WTC11 (cell line): ENCODE results near the gene TRPV6. TPM values are rescaled to one million over a fixed set of nuclear protein-coding genes. Genes with fewer than 3 reads are reported as not detected.

Source experiments
- ATAC-seq: fragments of 200-7000 bp; cut with Tn5 transposase; 2 replicates; pipeline ENCODE4 v1.10.0; 2021; ENCODE audit warnings: mild to moderate bottlenecking, moderate library complexity
- CTCF ChIA-PET: fragments of 300-600 bp; sonication (Branson Sonifier 250); formaldehyde crosslinking; loops from one replicate; lab custom pipeline; 2021; ENCODE audit warnings: antibody characterized with exemption; lab: Charles Lee
- POLR2A ChIA-PET: fragments of 350-600 bp; sonication (Branson Sonifier 250); formaldehyde crosslinking; loops from one replicate; lab custom pipeline; 2021; ENCODE audit warnings: antibody characterized with exemption; lab: Charles Lee
- DNase-seq: peaks from one replicate; pipeline ENCODE4 v3.0.0; 2021; ENCODE audit warnings: low spot score
- H3K27ac Mint-ChIP-seq: 2 replicates; pipeline ENCODE4 v1.8.0; 2021; ENCODE audit warnings: mixed read lengths
- H3K27me3 Mint-ChIP-seq: 2 replicates; pipeline ENCODE4 v1.8.0; 2021; ENCODE audit warnings: low read depth, mild to moderate bottlenecking, moderate library complexity, mixed read lengths
- H3K36me3 Mint-ChIP-seq: 2 replicates; pipeline ENCODE4 v1.8.0; 2021; ENCODE audit warnings: mixed read lengths
- H3K4me1 Mint-ChIP-seq: 2 replicates; pipeline ENCODE4 v1.8.0; 2022; ENCODE audit warnings: mixed read lengths
- H3K4me3 Mint-ChIP-seq: 2 replicates; pipeline ENCODE4 v1.8.0; 2021; ENCODE audit warnings: mild to moderate bottlenecking, moderate library complexity, mixed read lengths
- H3K9me3 Mint-ChIP-seq: 2 replicates; pipeline ENCODE4 v1.8.0; 2021; ENCODE audit warnings: mixed read lengths
- ELF4 ChIP-seq: sonication (generic); formaldehyde crosslinking; IDR thresholded peaks from 2 replicates; pipeline ENCODE4 v1.8.1; 2022; ENCODE audit warnings: low read depth, mild to moderate bottlenecking, moderate library complexity, missing genetic modification reagents
- ESRRA ChIP-seq: sonication (generic); formaldehyde crosslinking; IDR thresholded peaks from 2 replicates; pipeline ENCODE4 v1.8.1; 2022; ENCODE audit warnings: mild to moderate bottlenecking, missing genetic modification reagents, borderline replicate concordance
- KAT7 ChIP-seq: sonication (generic); formaldehyde crosslinking; IDR thresholded peaks from 2 replicates; pipeline ENCODE4 v1.8.1; 2023; ENCODE audit warnings: missing genetic modification reagents, mild to moderate bottlenecking, borderline replicate concordance
- MYBL2 ChIP-seq: sonication (generic); formaldehyde crosslinking; IDR thresholded peaks from 2 replicates; pipeline ENCODE4 v1.8.1; 2023; ENCODE audit warnings: mild to moderate bottlenecking, moderate library complexity, missing genetic modification reagents
- NFATC4 ChIP-seq: fragments of 250-450 bp; sonication (Bioruptor Pico); IDR thresholded peaks from 2 replicates; pipeline ENCODE4 v1.9.0; 2021; ENCODE audit warnings: mild to moderate bottlenecking
- NFE2L1 ChIP-seq: sonication (generic); formaldehyde crosslinking; IDR thresholded peaks from 2 replicates; pipeline ENCODE4 v1.8.1; 2023; ENCODE audit warnings: missing genetic modification reagents
- NFYB ChIP-seq: sonication (generic); formaldehyde crosslinking; conservative IDR thresholded peaks from 2 replicates; pipeline ENCODE4 v1.8.0; 2022; ENCODE audit warnings: low read depth, missing genetic modification reagents
- PRDM15 ChIP-seq: sonication (generic); formaldehyde crosslinking; IDR thresholded peaks from 2 replicates; pipeline ENCODE4 v1.8.0; 2022; ENCODE audit warnings: missing genetic modification reagents
- RORB ChIP-seq: fragments of 250-450 bp; sonication (Bioruptor Pico); IDR thresholded peaks from 2 replicates; pipeline ENCODE4 v1.9.0; 2021; ENCODE audit warnings: mild to moderate bottlenecking
- SMAD3 ChIP-seq: sonication (generic); formaldehyde crosslinking; IDR thresholded peaks from 2 replicates; pipeline ENCODE4 v1.8.0; 2022; ENCODE audit warnings: missing genetic modification reagents, mild to moderate bottlenecking, borderline replicate concordance
- ZNF232 ChIP-seq: sonication (generic); formaldehyde crosslinking; IDR thresholded peaks from 2 replicates; pipeline ENCODE4 v1.8.0; 2022; ENCODE audit warnings: mild to moderate bottlenecking, missing genetic modification reagents
- ZSCAN18 ChIP-seq: fragments of 250-450 bp; sonication (Bioruptor Pico); IDR thresholded peaks from 2 replicates; pipeline ENCODE4 v2.1.2; 2022; ENCODE audit warnings: mild to moderate bottlenecking, moderate library complexity
- total RNA-seq: library from RNA; stranded (reverse); gene quantifications from 3 replicates; pipeline ENCODE4 v1.2.3, GENCODE V29; 2021
- TF ChIP-seq, protein P1 (sequence below): sonication (generic); formaldehyde crosslinking; IDR thresholded peaks from 2 replicates; pipeline ENCODE4 v1.8.0; 2022; ENCODE audit warnings: mild to moderate bottlenecking, missing genetic modification reagents
- TF ChIP-seq, protein P2 (sequence below): sonication (generic); formaldehyde crosslinking; conservative IDR thresholded peaks from 2 replicates; pipeline ENCODE4 v1.8.1; 2022; ENCODE audit warnings: mild to moderate bottlenecking, missing genetic modification reagents
- TF ChIP-seq, protein P3 (sequence below): sonication (generic); formaldehyde crosslinking; IDR thresholded peaks from 2 replicates; pipeline ENCODE4 v1.8.0; 2023; ENCODE audit warnings: mild to moderate bottlenecking, missing genetic modification reagents
- TF ChIP-seq, protein P4 (sequence below): sonication (generic); formaldehyde crosslinking; IDR thresholded peaks from 2 replicates; pipeline ENCODE4 v1.8.1; 2022; ENCODE audit warnings: low read depth, missing genetic modification reagents, borderline replicate concordance
- TF ChIP-seq, protein P5 (sequence below): sonication (generic); formaldehyde crosslinking; IDR thresholded peaks from 2 replicates; pipeline ENCODE4 v1.8.0; 2022; ENCODE audit warnings: mild to moderate bottlenecking, missing genetic modification reagents
- TF ChIP-seq, protein P6 (sequence below): sonication (generic); formaldehyde crosslinking; IDR thresholded peaks from 2 replicates; pipeline ENCODE4 v1.8.1; 2023; ENCODE audit warnings: mild to moderate bottlenecking, missing genetic modification reagents

The TRPV6 gene
- total RNA-seq, 1 experiment from 2014 or later = 0.63 TPM

- TF ChIP-seq, protein P1, sequence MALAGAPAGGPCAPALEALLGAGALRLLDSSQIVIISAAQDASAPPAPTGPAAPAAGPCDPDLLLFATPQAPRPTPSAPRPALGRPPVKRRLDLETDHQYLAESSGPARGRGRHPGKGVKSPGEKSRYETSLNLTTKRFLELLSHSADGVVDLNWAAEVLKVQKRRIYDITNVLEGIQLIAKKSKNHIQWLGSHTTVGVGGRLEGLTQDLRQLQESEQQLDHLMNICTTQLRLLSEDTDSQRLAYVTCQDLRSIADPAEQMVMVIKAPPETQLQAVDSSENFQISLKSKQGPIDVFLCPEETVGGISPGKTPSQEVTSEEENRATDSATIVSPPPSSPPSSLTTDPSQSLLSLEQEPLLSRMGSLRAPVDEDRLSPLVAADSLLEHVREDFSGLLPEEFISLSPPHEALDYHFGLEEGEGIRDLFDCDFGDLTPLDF (CRISPR knock-in tag) = no peak
- TF ChIP-seq SMAD3 (CRISPR knock-in tag) (no peak), ZNF232 (CRISPR knock-in tag) (no peak), ESRRA (CRISPR knock-in tag) (no peak), PRDM15 (no peak), RORB (CRISPR knock-in tag) (no peak), KAT7 (CRISPR knock-in tag) (no peak), NFE2L1 (CRISPR knock-in tag) (no peak)
- TF ChIP-seq, protein P2, sequence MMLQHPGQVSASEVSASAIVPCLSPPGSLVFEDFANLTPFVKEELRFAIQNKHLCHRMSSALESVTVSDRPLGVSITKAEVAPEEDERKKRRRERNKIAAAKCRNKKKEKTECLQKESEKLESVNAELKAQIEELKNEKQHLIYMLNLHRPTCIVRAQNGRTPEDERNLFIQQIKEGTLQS (CRISPR knock-in tag) = no peak
- TF ChIP-seq, protein P3, sequence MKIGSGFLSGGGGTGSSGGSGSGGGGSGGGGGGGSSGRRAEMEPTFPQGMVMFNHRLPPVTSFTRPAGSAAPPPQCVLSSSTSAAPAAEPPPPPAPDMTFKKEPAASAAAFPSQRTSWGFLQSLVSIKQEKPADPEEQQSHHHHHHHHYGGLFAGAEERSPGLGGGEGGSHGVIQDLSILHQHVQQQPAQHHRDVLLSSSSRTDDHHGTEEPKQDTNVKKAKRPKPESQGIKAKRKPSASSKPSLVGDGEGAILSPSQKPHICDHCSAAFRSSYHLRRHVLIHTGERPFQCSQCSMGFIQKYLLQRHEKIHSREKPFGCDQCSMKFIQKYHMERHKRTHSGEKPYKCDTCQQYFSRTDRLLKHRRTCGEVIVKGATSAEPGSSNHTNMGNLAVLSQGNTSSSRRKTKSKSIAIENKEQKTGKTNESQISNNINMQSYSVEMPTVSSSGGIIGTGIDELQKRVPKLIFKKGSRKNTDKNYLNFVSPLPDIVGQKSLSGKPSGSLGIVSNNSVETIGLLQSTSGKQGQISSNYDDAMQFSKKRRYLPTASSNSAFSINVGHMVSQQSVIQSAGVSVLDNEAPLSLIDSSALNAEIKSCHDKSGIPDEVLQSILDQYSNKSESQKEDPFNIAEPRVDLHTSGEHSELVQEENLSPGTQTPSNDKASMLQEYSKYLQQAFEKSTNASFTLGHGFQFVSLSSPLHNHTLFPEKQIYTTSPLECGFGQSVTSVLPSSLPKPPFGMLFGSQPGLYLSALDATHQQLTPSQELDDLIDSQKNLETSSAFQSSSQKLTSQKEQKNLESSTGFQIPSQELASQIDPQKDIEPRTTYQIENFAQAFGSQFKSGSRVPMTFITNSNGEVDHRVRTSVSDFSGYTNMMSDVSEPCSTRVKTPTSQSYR (CRISPR knock-in tag) = no peak
- TF ChIP-seq, protein P4, sequence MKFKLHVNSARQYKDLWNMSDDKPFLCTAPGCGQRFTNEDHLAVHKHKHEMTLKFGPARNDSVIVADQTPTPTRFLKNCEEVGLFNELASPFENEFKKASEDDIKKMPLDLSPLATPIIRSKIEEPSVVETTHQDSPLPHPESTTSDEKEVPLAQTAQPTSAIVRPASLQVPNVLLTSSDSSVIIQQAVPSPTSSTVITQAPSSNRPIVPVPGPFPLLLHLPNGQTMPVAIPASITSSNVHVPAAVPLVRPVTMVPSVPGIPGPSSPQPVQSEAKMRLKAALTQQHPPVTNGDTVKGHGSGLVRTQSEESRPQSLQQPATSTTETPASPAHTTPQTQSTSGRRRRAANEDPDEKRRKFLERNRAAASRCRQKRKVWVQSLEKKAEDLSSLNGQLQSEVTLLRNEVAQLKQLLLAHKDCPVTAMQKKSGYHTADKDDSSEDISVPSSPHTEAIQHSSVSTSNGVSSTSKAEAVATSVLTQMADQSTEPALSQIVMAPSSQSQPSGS (CRISPR knock-in tag) = no peak
- TF ChIP-seq, protein P5, sequence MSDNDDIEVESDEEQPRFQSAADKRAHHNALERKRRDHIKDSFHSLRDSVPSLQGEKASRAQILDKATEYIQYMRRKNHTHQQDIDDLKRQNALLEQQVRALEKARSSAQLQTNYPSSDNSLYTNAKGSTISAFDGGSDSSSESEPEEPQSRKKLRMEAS (CRISPR knock-in tag) = no peak
- TF ChIP-seq, protein P6, sequence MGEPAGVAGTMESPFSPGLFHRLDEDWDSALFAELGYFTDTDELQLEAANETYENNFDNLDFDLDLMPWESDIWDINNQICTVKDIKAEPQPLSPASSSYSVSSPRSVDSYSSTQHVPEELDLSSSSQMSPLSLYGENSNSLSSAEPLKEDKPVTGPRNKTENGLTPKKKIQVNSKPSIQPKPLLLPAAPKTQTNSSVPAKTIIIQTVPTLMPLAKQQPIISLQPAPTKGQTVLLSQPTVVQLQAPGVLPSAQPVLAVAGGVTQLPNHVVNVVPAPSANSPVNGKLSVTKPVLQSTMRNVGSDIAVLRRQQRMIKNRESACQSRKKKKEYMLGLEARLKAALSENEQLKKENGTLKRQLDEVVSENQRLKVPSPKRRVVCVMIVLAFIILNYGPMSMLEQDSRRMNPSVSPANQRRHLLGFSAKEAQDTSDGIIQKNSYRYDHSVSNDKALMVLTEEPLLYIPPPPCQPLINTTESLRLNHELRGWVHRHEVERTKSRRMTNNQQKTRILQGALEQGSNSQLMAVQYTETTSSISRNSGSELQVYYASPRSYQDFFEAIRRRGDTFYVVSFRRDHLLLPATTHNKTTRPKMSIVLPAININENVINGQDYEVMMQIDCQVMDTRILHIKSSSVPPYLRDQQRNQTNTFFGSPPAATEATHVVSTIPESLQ (CRISPR knock-in tag) = no peak
Measured at GRCh38 chr7:142887282-142888015, 1.9 kb upstream of the TRPV6 start (continued).

DNA sequence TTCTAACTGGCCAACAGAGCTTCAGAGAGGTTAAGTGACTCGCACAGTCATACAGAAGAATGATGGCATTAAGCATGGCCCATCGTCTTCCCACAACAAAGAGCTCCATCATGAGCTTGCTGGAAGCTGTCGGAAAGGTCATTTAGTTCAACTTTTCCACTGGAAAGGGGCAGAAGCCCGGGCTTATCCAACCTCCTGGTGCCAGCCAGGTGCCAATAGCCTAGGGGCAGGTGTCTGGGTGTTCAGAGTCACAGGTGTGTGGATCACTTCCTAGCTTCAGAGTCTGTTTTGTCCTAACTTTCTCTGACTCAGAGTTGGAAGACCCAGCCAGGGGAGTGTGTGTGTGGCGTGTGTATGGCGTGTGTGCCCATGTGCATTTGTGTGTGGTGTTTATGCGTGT is 1.3 kb upstream of the TRPV6 start:
- no peak for ATAC-seq
- CTCF ChIA-PET = interaction anchor here (2.1 kb wide), 2 partner anchors 74 to 328 kb away, joined by 9 to 11 read pairs; no protein-coding TSS in a partner anchor
- Mint-ChIP-seq H3K9me3 (peaks cover 7% of the 10 kb centered on the region), H3K27ac (no peak overlapping the region), H3K27me3 (no peaks in the 10 kb centered on the region; the same call in 1 of the 2 replicates), H3K4me3 (no peak overlapping the region), H3K4me1 (peaks cover 8% of the 10 kb centered on the region), H3K36me3 (no peaks in the 10 kb centered on the region)
- POLR2A ChIA-PET = no interaction called here
- no peak for DNase-seq
- TF ChIP-seq ZSCAN18 (no peak), NFYB (CRISPR knock-in tag) (no peak), MYBL2 (CRISPR knock-in tag) (no peak), ELF4 (no peak), NFATC4 (CRISPR knock-in tag) (no peak)
- TF ChIP-seq, protein P6 (CRISPR knock-in tag) = no peak
